Right cardiac atrium (tissue), 5 donors: Measurements from ENCODE around the gene DCAKD. TPM values are rescaled to one million over a fixed set of nuclear protein-coding genes. Genes with fewer than 3 reads are reported as not detected.

Experiments
- ATAC-seq, 2 donors: fragments of 200-7000 bp; cut with Tn5 transposase; one replicate each; pipeline versions ENCODE4 v1.8.0 to v1.9.1; 2020; ENCODE audit warnings: moderate library complexity in 2 of 2, mild to moderate bottlenecking in 1 of 2
- DNase-seq, 3 donors: peaks; one replicate each; pipeline ENCODE4 v3.0.0-alpha.2; 2020
- H3K27ac ChIP-seq: one replicate; pipeline ENCODE4 v1.5.1; 2013; ENCODE audit warnings: mild to moderate bottlenecking, low read length, control low read depth, moderate library complexity
- H3K27me3 ChIP-seq: one replicate; pipeline ENCODE4 v1.6.1; 2013; ENCODE audit not compliant: control insufficient read depth, insufficient read depth
- H3K4me1 ChIP-seq: one replicate; pipeline ENCODE4 v1.6.1; 2013; ENCODE audit warnings: low read length; ENCODE audit not compliant: control insufficient read depth, insufficient read depth
- H3K4me3 ChIP-seq: one replicate; pipeline ENCODE4 v1.5.1; 2013; ENCODE audit warnings: low read length, control low read depth
- H3K9me3 ChIP-seq: one replicate; pipeline ENCODE4 v1.6.1; 2013; ENCODE audit warnings: low read length; ENCODE audit not compliant: control insufficient read depth
- WGBS: extraction: QIAGEN DNeasy Blood & Tissue Kit; methylation state at CpG from one replicate; pipeline ENCODE4 v1.1.7; 2013; 5-methylcytosine and 5-hydroxymethylcytosine counted together
- intact Hi-C, 4 donors: fragments of 100-400 bp; cut with DNase I; formaldehyde crosslinking; loops; one replicate each; pipeline versions ENCODE4 v1.11.0 to v1.14.0; 2022 to 2023
- polyA plus RNA-seq: library from polyadenylated mRNA; stranded (reverse); fragments of 200-250 nt; gene quantifications from one replicate; pipeline ENCODE4 v1.2.3, GENCODE V29; 2013
- total RNA-seq, 4 donors: library from RNA; stranded (reverse); fragmentation: NEBNext Ultra II Directional; extraction: Animal tissue kit (Norgen Biotek cat#: 25700); gene quantifications; one replicate each; pipeline ENCODE4 v1.2.1, GENCODE V29; 2021
- donor health status: healthy with polysubstance abuse.
- donor health status: DM: no; HTN: yes; CAD: no.
- donor health status: DM: no; HTN: no; CAD: no.
- donor health status: DM: no; HTN: yes; CAD: no; lungs with severe emphysema.
- donor health status: DM: yes; HTN: yes; CAD: no.

DCAKD gene
- total and polyA plus RNA-seq, 5 donors, result 23.6 to 40.2 (median 36.7) TPM

GRCh38 chr17:45016237-45016636, 35.2 kb downstream of the DCAKD start:
- DNase-seq (no peak), ATAC-seq (no peak)
- 70% methylated on average over 7 of the region's 7 CpGs for WGBS
- H3K27me3 ChIP-seq, result no peaks in the 10 kb centered on the region
- H3K4me1 ChIP-seq, result peaks cover 16% of the 10 kb centered on the region
- no peak overlapping the region for H3K27ac ChIP-seq
- no peaks in the 10 kb centered on the region for H3K9me3 ChIP-seq
- no peak overlapping the region for H3K4me3 ChIP-seq
- intact Hi-C loops, result no loop called here

- H3K4me1 ChIP-seq, result peaks cover 2% of the 10 kb centered on the region
- DNase-seq, result peak; percentile 57 to 87 (median 81)
Measured at GRCh38 chr17:45013021-45013997, 38.1 kb downstream of the DCAKD start.

GRCh38 chr17:45011767-45012166, 39.7 kb downstream of the DCAKD start:
- H3K27me3 ChIP-seq, result no peaks in the 10 kb centered on the region
- intact Hi-C loops, result no loop called here
- 95% methylated on average over 1 of the region's 1 CpG for WGBS
- no peak overlapping the region for H3K27ac ChIP-seq
- no peak overlapping the region for H3K4me3 ChIP-seq
- no peaks in the 10 kb centered on the region for H3K9me3 ChIP-seq
- H3K4me1 ChIP-seq, result peaks cover 2% of the 10 kb centered on the region
- no peak for DNase-seq
- no peak for ATAC-seq

More at GRCh38 chr17:45013021-45013997, 38.1 kb downstream of the DCAKD start:
- Histone ChIP-seq H3K4me3 (no peak overlapping the region), H3K27me3 (no peaks in the 10 kb centered on the region), H3K27ac (peak overlapping the region; percentile 12), H3K9me3 (no peaks in the 10 kb centered on the region)
- intact Hi-C loops, result no loop called here
- whole genome bisulfite sequencing, result 61% methylated on average over 17 of the region's 17 CpGs
- ATAC-seq, result peak; percentile 76 to 88

- ATAC-seq, result no peak
- H3K4me3 ChIP-seq, result no peak overlapping the region
- intact Hi-C loops, result no loop called here
- WGBS, result 73% methylated on average over 13 of the region's 13 CpGs
- H3K27me3 ChIP-seq, result no peaks in the 10 kb centered on the region
- H3K9me3 ChIP-seq, result no peaks in the 10 kb centered on the region
- peaks cover 2% of the 10 kb centered on the region for H3K4me1 ChIP-seq
- DNase-seq, result no peak
- H3K27ac ChIP-seq, result no peak overlapping the region
Measured at GRCh38 chr17:45009676-45010467, 41.6 kb downstream of the DCAKD start.

DNA sequence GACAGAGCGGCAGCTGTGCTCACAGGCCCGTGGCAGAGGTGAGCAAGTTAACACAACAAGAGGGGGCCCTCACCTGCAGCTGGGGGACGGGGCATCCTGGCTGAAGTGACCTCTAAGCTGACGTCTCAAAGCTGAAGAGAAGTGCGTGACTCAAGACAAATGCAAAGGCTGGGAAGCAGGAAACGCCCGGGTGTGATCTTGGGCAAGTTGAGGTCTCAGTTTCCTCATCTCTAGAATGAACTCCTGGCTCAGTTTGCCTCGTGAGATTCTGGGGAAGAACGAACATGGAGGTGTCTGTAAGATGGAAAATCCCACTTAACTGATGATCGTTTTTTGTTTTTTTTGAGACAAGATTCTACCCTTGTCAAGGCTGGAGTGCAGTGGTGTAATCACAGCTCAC, 43.2 kb downstream of the DCAKD start:
- Histone ChIP-seq H3K27me3 (no peaks in the 10 kb centered on the region), H3K4me3 (no peak overlapping the region), H3K27ac (no peak overlapping the region), H3K9me3 (no peaks in the 10 kb centered on the region), H3K4me1 (peaks cover 2% of the 10 kb centered on the region)
- intact Hi-C loops, result no loop called here
- 69% methylated on average over 10 of the region's 10 CpGs for WGBS
- no peak for ATAC-seq
- DNase-seq, result no peak

GRCh38 chr17:45006927-45007461, 44.4 kb downstream of the DCAKD start:
- Histone ChIP-seq H3K27me3 (no peaks in the 10 kb centered on the region), H3K4me3 (no peak overlapping the region), H3K27ac (no peak overlapping the region), H3K4me1 (no peaks in the 10 kb centered on the region), H3K9me3 (no peaks in the 10 kb centered on the region)
- DNase-seq (no peak), ATAC-seq (no peak)
- intact Hi-C loops, result no loop called here
- WGBS, result 27% methylated on average over 10 of the region's 10 CpGs

DNA sequence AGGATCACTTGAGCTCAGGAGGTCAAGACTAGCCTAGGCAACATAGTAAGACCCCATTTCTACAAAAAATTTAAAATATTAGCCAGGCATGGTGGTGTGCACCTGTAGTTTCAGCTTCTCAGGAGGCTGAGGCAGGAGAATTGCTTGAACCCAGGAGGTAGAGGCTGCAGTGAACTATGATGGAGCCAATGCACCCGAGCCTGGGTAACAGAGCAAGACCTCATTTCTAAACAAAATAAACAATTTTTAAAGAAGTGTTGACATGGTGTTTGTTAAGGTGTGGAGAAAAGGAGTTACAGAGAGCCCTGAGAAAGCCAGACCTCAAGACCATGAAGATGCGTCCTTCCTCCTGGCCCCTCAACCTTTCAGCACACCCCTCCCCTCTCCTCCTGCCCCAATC, 45.7 kb downstream of the DCAKD start:
- no peaks in the 10 kb centered on the region for H3K9me3 ChIP-seq

GRCh38 chr17:45004388-45004787, 47.0 kb downstream of the DCAKD start:
- no peak for ATAC-seq
- Histone ChIP-seq H3K27ac (no peak overlapping the region), H3K9me3 (no peaks in the 10 kb centered on the region), H3K4me3 (no peak overlapping the region), H3K27me3 (no peaks in the 10 kb centered on the region), H3K4me1 (no peaks in the 10 kb centered on the region)
- no peak for DNase-seq
- intact Hi-C loops, result no loop called here
- 84% methylated on average over 3 of the region's 3 CpGs for WGBS

More for the DNA sequence above, 45.7 kb downstream of the DCAKD start:
- intact Hi-C loops, result no loop called here
- DNase-seq, result no peak
- Histone ChIP-seq H3K4me1 (no peaks in the 10 kb centered on the region), H3K4me3 (no peak overlapping the region), H3K27me3 (no peaks in the 10 kb centered on the region), H3K27ac (no peak overlapping the region)
- ATAC-seq, result no peak
- 78% methylated on average over 2 of the region's 2 CpGs for WGBS

- Histone ChIP-seq H3K27ac (no peak overlapping the region), H3K4me1 (no peaks in the 10 kb centered on the region), H3K9me3 (no peaks in the 10 kb centered on the region), H3K4me3 (no peak overlapping the region), H3K27me3 (no peaks in the 10 kb centered on the region)
- intact Hi-C loops, result no loop called here
- 54% methylated on average over 8 of the region's 8 CpGs for WGBS
- no peak for DNase-seq
- no peak for ATAC-seq
Measured at GRCh38 chr17:45003877-45004276, 47.6 kb downstream of the DCAKD start.

DNA sequence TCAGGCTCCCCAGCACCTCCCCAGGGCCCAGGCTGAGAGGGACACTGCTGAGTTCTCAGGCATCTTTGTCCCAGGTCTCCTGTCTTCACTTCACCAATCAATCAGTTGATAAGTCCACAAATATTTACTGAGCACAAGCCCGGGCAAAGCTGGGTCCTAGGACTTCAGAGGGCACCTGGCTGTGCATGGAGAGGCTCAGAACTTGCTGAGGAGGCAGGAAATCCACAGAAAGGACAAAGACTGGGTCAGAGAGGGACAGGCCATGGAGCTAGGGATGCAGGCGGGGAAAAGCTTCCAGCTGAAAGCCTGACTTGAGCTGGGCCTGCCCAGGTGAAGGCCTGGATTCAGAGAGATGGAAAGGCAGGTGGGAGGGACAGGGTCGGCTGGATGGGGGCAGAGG, 50.1 kb downstream of the DCAKD start:
- H3K27ac ChIP-seq, result no peak overlapping the region

GRCh38 chr17:44999433-44999832, 52.0 kb downstream of the DCAKD start:
- no peak for ATAC-seq
- no peak for DNase-seq
- Histone ChIP-seq H3K27me3 (no peaks in the 10 kb centered on the region), H3K4me1 (no peaks in the 10 kb centered on the region), H3K27ac (no peak overlapping the region), H3K9me3 (no peaks in the 10 kb centered on the region), H3K4me3 (no peak overlapping the region)
- WGBS, result 94% methylated on average over 3 of the region's 3 CpGs
- intact Hi-C loops, result no loop called here

More for the DNA sequence above, 50.1 kb downstream of the DCAKD start:
- Histone ChIP-seq H3K27me3 (no peaks in the 10 kb centered on the region), H3K4me1 (no peaks in the 10 kb centered on the region), H3K4me3 (no peak overlapping the region), H3K9me3 (no peaks in the 10 kb centered on the region)
- 63% methylated on average over 3 of the region's 3 CpGs for WGBS
- ATAC-seq (no peak), DNase-seq (no peak)
- intact Hi-C loops, result no loop called here
